ENCODE measurements around the gene COPS2.
"Not testable (repeated sequence)": the region's sequence is repeated elsewhere in the genome, so short reads cannot be mapped to it uniquely, and the experiment has no call there.

The COPS2 gene

GRCh38 chr15:49188933-49189332 lies 33.5 kb upstream of the COPS2 start:
- H3K4me3 ChIP-seq (ENCODE audit: low read depth, low read length) = no peak overlapping the region
- TF ChIP-seq, protein P1, sequence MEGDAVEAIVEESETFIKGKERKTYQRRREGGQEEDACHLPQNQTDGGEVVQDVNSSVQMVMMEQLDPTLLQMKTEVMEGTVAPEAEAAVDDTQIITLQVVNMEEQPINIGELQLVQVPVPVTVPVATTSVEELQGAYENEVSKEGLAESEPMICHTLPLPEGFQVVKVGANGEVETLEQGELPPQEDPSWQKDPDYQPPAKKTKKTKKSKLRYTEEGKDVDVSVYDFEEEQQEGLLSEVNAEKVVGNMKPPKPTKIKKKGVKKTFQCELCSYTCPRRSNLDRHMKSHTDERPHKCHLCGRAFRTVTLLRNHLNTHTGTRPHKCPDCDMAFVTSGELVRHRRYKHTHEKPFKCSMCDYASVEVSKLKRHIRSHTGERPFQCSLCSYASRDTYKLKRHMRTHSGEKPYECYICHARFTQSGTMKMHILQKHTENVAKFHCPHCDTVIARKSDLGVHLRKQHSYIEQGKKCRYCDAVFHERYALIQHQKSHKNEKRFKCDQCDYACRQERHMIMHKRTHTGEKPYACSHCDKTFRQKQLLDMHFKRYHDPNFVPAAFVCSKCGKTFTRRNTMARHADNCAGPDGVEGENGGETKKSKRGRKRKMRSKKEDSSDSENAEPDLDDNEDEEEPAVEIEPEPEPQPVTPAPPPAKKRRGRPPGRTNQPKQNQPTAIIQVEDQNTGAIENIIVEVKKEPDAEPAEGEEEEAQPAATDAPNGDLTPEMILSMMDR (IDR thresholded peaks at IDR 0.05; ENCODE audit: low read depth, low read length) = no peak

GRCh38 chr15:49187549-49188245 lies 32.3 kb upstream of the COPS2 start:
- TF ChIP-seq, protein P1 (IDR thresholded peaks at IDR 0.05; ENCODE audit: low read depth, low read length) = no peak
- no peak overlapping the region for H3K4me3 ChIP-seq (ENCODE audit: low read depth, low read length)

GRCh38 chr15:49185473-49185872 lies 30.1 kb upstream of the COPS2 start:
- H3K4me3 ChIP-seq (ENCODE audit: low read depth, low read length) = no peak overlapping the region
- TF ChIP-seq, protein P1 (IDR thresholded peaks at IDR 0.05; ENCODE audit: low read depth, low read length) = no peak

DNA sequence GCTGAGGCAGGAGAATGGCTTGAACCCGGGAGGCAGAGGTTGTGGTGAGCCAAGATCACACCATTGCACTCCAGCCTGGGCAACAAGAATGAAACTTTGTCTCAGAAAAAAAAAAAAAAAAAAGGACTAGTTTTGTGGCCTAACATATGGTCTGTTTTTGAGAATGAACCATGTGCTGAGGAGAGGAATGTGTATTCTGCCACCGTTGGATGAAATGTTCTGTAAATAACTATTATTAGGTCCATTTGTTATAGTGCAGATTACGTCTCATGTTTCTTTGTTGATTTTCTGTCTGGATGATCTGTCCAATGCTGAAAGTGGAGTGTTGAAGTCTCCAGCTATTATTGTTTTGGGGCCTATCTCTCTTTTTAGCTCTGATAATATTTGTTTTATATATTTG lies 28.3 kb upstream of the COPS2 start:
- not testable (repeated sequence) for H3K4me3 ChIP-seq (ENCODE audit: low read depth, low read length)

GRCh38 chr15:49182128-49182527 lies 26.7 kb upstream of the COPS2 start:
- no peak overlapping the region for H3K4me3 ChIP-seq (ENCODE audit: low read depth, low read length)
- TF ChIP-seq, protein P1 (IDR thresholded peaks at IDR 0.05; ENCODE audit: low read depth, low read length) = no peak

DNA sequence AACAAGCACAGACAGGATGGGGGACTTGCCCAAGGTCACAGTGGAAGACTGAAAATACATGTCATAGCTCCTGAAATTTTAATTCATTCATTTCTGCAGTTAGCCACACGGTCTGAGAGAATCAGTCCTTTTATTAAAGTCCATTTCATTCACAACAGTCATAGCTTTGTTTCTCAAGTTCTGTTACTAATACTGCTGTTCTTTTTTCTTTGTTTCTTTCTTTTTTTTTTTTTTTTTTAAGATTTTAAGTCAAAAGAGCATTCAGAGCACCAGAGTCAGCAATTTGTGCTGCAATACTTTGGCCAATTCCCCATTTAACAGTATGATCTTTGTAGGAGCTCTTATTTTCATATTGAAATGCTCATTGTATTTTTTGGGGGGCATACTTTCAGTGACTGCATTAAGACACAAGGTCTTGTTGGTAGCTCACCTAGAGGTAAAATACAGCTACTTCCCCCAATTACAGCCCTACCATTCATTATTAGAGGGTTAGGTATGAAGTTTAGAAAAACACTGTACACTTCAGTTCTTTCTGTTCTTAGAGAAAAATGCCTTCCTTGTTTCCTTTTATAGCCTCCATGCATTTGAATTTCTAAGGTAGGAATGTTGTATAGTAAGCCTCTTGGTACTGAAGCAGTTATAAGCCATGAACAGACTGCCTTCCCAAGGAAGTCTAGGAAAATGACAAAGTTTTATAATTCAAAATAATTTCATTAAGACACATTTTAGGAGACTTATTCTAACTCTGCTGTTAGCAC lies 24.2 kb upstream of the COPS2 start:
- TF ChIP-seq, protein P1 (IDR thresholded peaks at IDR 0.05; ENCODE audit: low read depth, low read length) = no peak
- H3K4me3 ChIP-seq (ENCODE audit: low read depth, low read length) = no peak overlapping the region

GRCh38 chr15:49178497-49178896 lies 23.1 kb upstream of the COPS2 start:
- TF ChIP-seq, protein P1 (IDR thresholded peaks at IDR 0.05; ENCODE audit: low read depth, low read length) = no peak
- H3K4me3 ChIP-seq (ENCODE audit: low read depth, low read length) = no peak overlapping the region

- not testable (repeated sequence) for H3K4me3 ChIP-seq (ENCODE audit: low read depth, low read length)
Measured at GRCh38 chr15:49175582-49176397, 20.4 kb upstream of the COPS2 start.

Measured in WI38 (cell line).